Measurements from ENCODE around the gene SLF1. TPM values are rescaled to one million over a fixed set of nuclear protein-coding genes. Genes with fewer than 3 reads are reported as not detected.

Gene SLF1
- total RNA-seq, 1 experiment from 2014 or later, result 7.9 TPM

- TF ChIP-seq CTCF (IDR thresholded peaks at IDR 0.05; ENCODE audit: insufficient read depth in 1 of 2, low read depth in 1 of 2, low read length in 1 of 2, severe bottlenecking in 1 of 2, unreplicated experiment in 1 of 2), result no peak
- no peak for DNase-seq
- H3K27me3 ChIP-seq (replicated peaks; ENCODE audit: control insufficient read depth, insufficient read depth, low read length), result no peaks in the 10 kb centered on the region
- no peaks in the 10 kb centered on the region for H3K27me3 Mint-ChIP-seq (ENCODE audit: insufficient read depth, unreplicated experiment)
- H3K36me3 Mint-ChIP-seq (ENCODE audit: insufficient read depth, unreplicated experiment), result no peaks in the 10 kb centered on the region
- ChIA-PET CTCF (no interaction called here), POLR2A (no interaction called here)
- no peaks in the 10 kb centered on the region for H3K4me1 Mint-ChIP-seq (ENCODE audit: low read depth, unreplicated experiment)
- no peaks in the 10 kb centered on the region for H3K4me1 ChIP-seq
- H3K9me3 ChIP-seq, result no peaks in the 10 kb centered on the region
- H3K4me3 ChIP-seq (ENCODE audit: low read depth, low read length), result no peak overlapping the region
- H3K4me3 Mint-ChIP-seq (ENCODE audit: unreplicated experiment), result no peak overlapping the region
- intact Hi-C loops (cut with micrococcal nuclease; ENCODE audit: unreplicated experiment), result no loop called here
- no peaks in the 10 kb centered on the region for H3K9me3 Mint-ChIP-seq (ENCODE audit: unreplicated experiment)
- no peaks in the 10 kb centered on the region for H3K36me3 ChIP-seq (ENCODE audit: control insufficient read depth, insufficient read depth, low read length)
- BruUV-seq (replicated peaks), result no TSS peak
- H3K27ac Mint-ChIP-seq (ENCODE audit: unreplicated experiment), result no peak overlapping the region
Measured at GRCh38 chr5:94715768-94716167, 97.3 kb downstream of the SLF1 start.

GRCh38 chr5:94725142-94725541 lies 106.7 kb downstream of the SLF1 start:
- no peaks in the 10 kb centered on the region for H3K9me3 ChIP-seq
- Mint-ChIP-seq H3K27ac (ENCODE audit: unreplicated experiment) (peak overlapping the region; percentile 73), H3K9me3 (ENCODE audit: unreplicated experiment) (no peaks in the 10 kb centered on the region), H3K4me1 (ENCODE audit: low read depth, unreplicated experiment) (peaks cover 14% of the 10 kb centered on the region), H3K36me3 (ENCODE audit: insufficient read depth, unreplicated experiment) (no peaks in the 10 kb centered on the region), H3K4me3 (ENCODE audit: unreplicated experiment) (peak overlapping the region; percentile 66), H3K27me3 (ENCODE audit: insufficient read depth, unreplicated experiment) (no peaks in the 10 kb centered on the region)
- CTCF ChIA-PET, result interaction anchor here (1.0 kb wide), 1 partner anchor 13 kb away, joined by 11 read pairs; no protein-coding TSS in a partner anchor
- intact Hi-C loops (cut with micrococcal nuclease; ENCODE audit: unreplicated experiment), result loop anchor here (2.0 kb wide), 1 partner anchor 18 kb away; no protein-coding TSS in a partner anchor
- no TSS peak for BruUV-seq (replicated peaks)
- no peak for TF ChIP-seq CTCF (IDR thresholded peaks at IDR 0.05; ENCODE audit: insufficient read depth in 1 of 2, low read depth in 1 of 2, low read length in 1 of 2, severe bottlenecking in 1 of 2, unreplicated experiment in 1 of 2)
- H3K4me1 ChIP-seq, result peaks cover 19% of the 10 kb centered on the region
- H3K4me3 ChIP-seq (ENCODE audit: low read depth, low read length), result no peak overlapping the region
- POLR2A ChIA-PET, result no interaction called here
- no peaks in the 10 kb centered on the region for H3K36me3 ChIP-seq (ENCODE audit: control insufficient read depth, insufficient read depth, low read length)
- DNase-seq, result peak in 1 of 2 experiments; percentile 12
- H3K27me3 ChIP-seq (replicated peaks; ENCODE audit: control insufficient read depth, insufficient read depth, low read length), result no peaks in the 10 kb centered on the region

GRCh38 chr5:94731471-94731870 lies 113.0 kb downstream of the SLF1 start:
- H3K27me3 Mint-ChIP-seq (ENCODE audit: insufficient read depth, unreplicated experiment), result no peaks in the 10 kb centered on the region
- intact Hi-C loops (cut with micrococcal nuclease; ENCODE audit: unreplicated experiment), result no loop called here

More at GRCh38 chr5:94731471-94731870, 113.0 kb downstream of the SLF1 start:
- peaks cover 7% of the 10 kb centered on the region for H3K4me1 Mint-ChIP-seq (ENCODE audit: low read depth, unreplicated experiment)
- H3K4me1 ChIP-seq, result no peaks in the 10 kb centered on the region
- no peak overlapping the region for H3K4me3 Mint-ChIP-seq (ENCODE audit: unreplicated experiment)
- no peaks in the 10 kb centered on the region for H3K9me3 Mint-ChIP-seq (ENCODE audit: unreplicated experiment)
- H3K36me3 Mint-ChIP-seq (ENCODE audit: insufficient read depth, unreplicated experiment), result no peaks in the 10 kb centered on the region
- ChIA-PET CTCF (no interaction called here), POLR2A (no interaction called here)
- H3K36me3 ChIP-seq (ENCODE audit: control insufficient read depth, insufficient read depth, low read length), result no peaks in the 10 kb centered on the region
- no peak for TF ChIP-seq CTCF (IDR thresholded peaks at IDR 0.05; ENCODE audit: insufficient read depth in 1 of 2, low read depth in 1 of 2, low read length in 1 of 2, severe bottlenecking in 1 of 2, unreplicated experiment in 1 of 2)
- no peaks in the 10 kb centered on the region for H3K27me3 ChIP-seq (replicated peaks; ENCODE audit: control insufficient read depth, insufficient read depth, low read length)
- no TSS peak for BruUV-seq (replicated peaks)
- no peaks in the 10 kb centered on the region for H3K9me3 ChIP-seq
- no peak overlapping the region for H3K27ac Mint-ChIP-seq (ENCODE audit: unreplicated experiment)
- no peak for DNase-seq
- H3K4me3 ChIP-seq (ENCODE audit: low read depth, low read length), result no peak overlapping the region
